DMS114 treated with DMSO at 0.1 percent for 48 hours (cell line): ENCODE measurements around the gene CATSPER2.
"Not testable (repeated sequence)": the region's sequence is repeated elsewhere in the genome, so short reads cannot be mapped to it uniquely, and the experiment has no call there.

Source experiments
- DNase-seq: peaks from one replicate; lab custom pipeline; 2025; ENCODE audit not compliant: unreplicated experiment; lab: John Stamatoyannopoulos, UW

The CATSPER2 gene

GRCh38 chr15:43648649-43649429, at the start of gene CATSPER2:
Gene CATSPER2, minus strand, starts transcription at chr15:43648844. Its CDS starts 783 bp downstream, at chr15:43648061.
- DNase-seq, result no peak

GRCh38 chr15:43693148-43694022, 44.7 kb upstream of the CATSPER2 start, which contains the start of gene CKMT1A:
Gene CKMT1A, plus strand, starts transcription at chr15:43693859. Its CDS starts 192 bp downstream, at chr15:43694051.
- DNase-seq, result not testable (repeated sequence)

- DNase-seq, result not testable (repeated sequence)
These were observed 44.0 kb upstream of the CATSPER2 start for GRCh38 chr15:43692679-43693078.

GRCh38 chr15:43689604-43690301, 41.1 kb upstream of the CATSPER2 start:
- not testable (repeated sequence) for DNase-seq

- not testable (repeated sequence) for DNase-seq
These were observed 25.5 kb upstream of the CATSPER2 start for GRCh38 chr15:43674175-43674574.

GRCh38 chr15:43666177-43666576, 17.5 kb upstream of the CATSPER2 start:
- not testable (repeated sequence) for DNase-seq

GRCh38 chr15:43663333-43663732, 14.7 kb upstream of the CATSPER2 start:
- not testable (repeated sequence) for DNase-seq

- not testable (repeated sequence) for DNase-seq
These were observed 13.6 kb upstream of the CATSPER2 start for GRCh38 chr15:43662293-43662692.

- not testable (repeated sequence) for DNase-seq
These were observed 11.1 kb upstream of the CATSPER2 start for GRCh38 chr15:43659727-43660126.

GRCh38 chr15:43649430-43649926, 834 bp upstream of the CATSPER2 start:
- DNase-seq, result not testable (repeated sequence)

GRCh38 chr15:43638464-43639204, 10.0 kb downstream of the CATSPER2 start:
- DNase-seq, result not testable (repeated sequence)

- not testable (repeated sequence) for DNase-seq
These were observed 21.7 kb downstream of the CATSPER2 start for GRCh38 chr15:43626937-43627336.

- no peak for DNase-seq
These were observed 23.5 kb downstream of the CATSPER2 start for GRCh38 chr15:43625106-43625505.

- DNase-seq, result not testable (repeated sequence)
These were observed 26.4 kb downstream of the CATSPER2 start for GRCh38 chr15:43622068-43622799.

GRCh38 chr15:43618700-43619099, 29.9 kb downstream of the CATSPER2 start, which contains the start of gene STRC:
Gene STRC, minus strand, starts transcription at chr15:43618800. Its CDS starts 78 bp downstream, at chr15:43618722.
- DNase-seq, result not testable (repeated sequence)

GRCh38 chr15:43617750-43618149, 30.9 kb downstream of the CATSPER2 start:
- not testable (repeated sequence) for DNase-seq

GRCh38 chr15:43602233-43602632, 46.4 kb downstream of the CATSPER2 start:
- DNase-seq, result not testable (repeated sequence)

GRCh38 chr15:43600200-43600599, 48.4 kb downstream of the CATSPER2 start:
- DNase-seq, result not testable (repeated sequence)

GRCh38 chr15:43599131-43599530, 49.5 kb downstream of the CATSPER2 start:
- not testable (repeated sequence) for DNase-seq
